Neural crest cell (in vitro differentiated cells): ENCODE results near the gene GAPDHS. TPM values are rescaled to one million over a fixed set of nuclear protein-coding genes. Genes with fewer than 3 reads are reported as not detected.

Experiments
- DNase-seq: peaks from one replicate; pipeline ENCODE4 v3.0.0; 2021; ENCODE audit warnings: low read depth, mixed read lengths, low spot score
- H3K27ac Mint-ChIP-seq: one replicate; pipeline ENCODE4 v1.8.0; 2021; ENCODE audit warnings: mild to moderate bottlenecking, mixed read lengths; ENCODE audit not compliant: unreplicated experiment
- H3K27me3 Mint-ChIP-seq: 2 replicates; pipeline ENCODE4 v1.8.0; 2021; ENCODE audit warnings: low read depth, mild to moderate bottlenecking, mixed read lengths
- H3K36me3 Mint-ChIP-seq: 2 replicates; pipeline ENCODE4 v1.8.0; 2021; ENCODE audit warnings: low read depth, mild to moderate bottlenecking, mixed read lengths
- H3K4me1 Mint-ChIP-seq: 2 replicates; pipeline ENCODE4 v1.8.0; 2021; ENCODE audit warnings: mixed read lengths
- H3K4me3 Mint-ChIP-seq: one replicate; pipeline ENCODE4 v1.8.0; 2021; ENCODE audit warnings: mild to moderate bottlenecking, mixed read lengths
- H3K9me3 Mint-ChIP-seq: 2 replicates; pipeline ENCODE4 v1.8.0; 2021; ENCODE audit warnings: mixed read lengths
- total RNA-seq: library from RNA; stranded (reverse); gene quantifications from 2 replicates; pipeline ENCODE4 v1.2.1, GENCODE V29; 2021
- TF ChIP-seq, protein P1 (sequence below): fragments of 200-600 bp; sonication (generic); conservative IDR thresholded peaks from 2 replicates; pipeline ENCODE4 v1.5.0; 2021; ENCODE audit warnings: antibody characterized with exemption, mild to moderate bottlenecking

GAPDHS gene
- total RNA-seq, 1 donor from 2014 or later = not detected

GRCh38 chr19:35545855-35546381 lies 12.7 kb downstream of the GAPDHS start:
- H3K36me3 Mint-ChIP-seq = peaks cover 5% of the 10 kb centered on the region
- peak overlapping the region; percentile 87 for H3K27ac Mint-ChIP-seq

GRCh38 chr19:35546532-35546931 lies 13.3 kb downstream of the GAPDHS start:
- Mint-ChIP-seq H3K4me3 (peak overlapping the region; percentile 92), H3K9me3 (no peaks in the 10 kb centered on the region), H3K27ac (no peak overlapping the region), H3K27me3 (no peaks in the 10 kb centered on the region), H3K4me1 (peaks cover 29% of the 10 kb centered on the region), H3K36me3 (peaks cover 5% of the 10 kb centered on the region)
- DNase-seq = no peak
- TF ChIP-seq, protein P1, sequence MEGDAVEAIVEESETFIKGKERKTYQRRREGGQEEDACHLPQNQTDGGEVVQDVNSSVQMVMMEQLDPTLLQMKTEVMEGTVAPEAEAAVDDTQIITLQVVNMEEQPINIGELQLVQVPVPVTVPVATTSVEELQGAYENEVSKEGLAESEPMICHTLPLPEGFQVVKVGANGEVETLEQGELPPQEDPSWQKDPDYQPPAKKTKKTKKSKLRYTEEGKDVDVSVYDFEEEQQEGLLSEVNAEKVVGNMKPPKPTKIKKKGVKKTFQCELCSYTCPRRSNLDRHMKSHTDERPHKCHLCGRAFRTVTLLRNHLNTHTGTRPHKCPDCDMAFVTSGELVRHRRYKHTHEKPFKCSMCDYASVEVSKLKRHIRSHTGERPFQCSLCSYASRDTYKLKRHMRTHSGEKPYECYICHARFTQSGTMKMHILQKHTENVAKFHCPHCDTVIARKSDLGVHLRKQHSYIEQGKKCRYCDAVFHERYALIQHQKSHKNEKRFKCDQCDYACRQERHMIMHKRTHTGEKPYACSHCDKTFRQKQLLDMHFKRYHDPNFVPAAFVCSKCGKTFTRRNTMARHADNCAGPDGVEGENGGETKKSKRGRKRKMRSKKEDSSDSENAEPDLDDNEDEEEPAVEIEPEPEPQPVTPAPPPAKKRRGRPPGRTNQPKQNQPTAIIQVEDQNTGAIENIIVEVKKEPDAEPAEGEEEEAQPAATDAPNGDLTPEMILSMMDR = no peak

More at GRCh38 chr19:35545855-35546381, 12.7 kb downstream of the GAPDHS start:
- TF ChIP-seq, protein P1 = no peak
- no peak for DNase-seq
- Mint-ChIP-seq H3K4me3 (peak overlapping the region; percentile 92), H3K4me1 (peaks cover 29% of the 10 kb centered on the region), H3K27me3 (no peaks in the 10 kb centered on the region), H3K9me3 (no peaks in the 10 kb centered on the region)

DNA sequence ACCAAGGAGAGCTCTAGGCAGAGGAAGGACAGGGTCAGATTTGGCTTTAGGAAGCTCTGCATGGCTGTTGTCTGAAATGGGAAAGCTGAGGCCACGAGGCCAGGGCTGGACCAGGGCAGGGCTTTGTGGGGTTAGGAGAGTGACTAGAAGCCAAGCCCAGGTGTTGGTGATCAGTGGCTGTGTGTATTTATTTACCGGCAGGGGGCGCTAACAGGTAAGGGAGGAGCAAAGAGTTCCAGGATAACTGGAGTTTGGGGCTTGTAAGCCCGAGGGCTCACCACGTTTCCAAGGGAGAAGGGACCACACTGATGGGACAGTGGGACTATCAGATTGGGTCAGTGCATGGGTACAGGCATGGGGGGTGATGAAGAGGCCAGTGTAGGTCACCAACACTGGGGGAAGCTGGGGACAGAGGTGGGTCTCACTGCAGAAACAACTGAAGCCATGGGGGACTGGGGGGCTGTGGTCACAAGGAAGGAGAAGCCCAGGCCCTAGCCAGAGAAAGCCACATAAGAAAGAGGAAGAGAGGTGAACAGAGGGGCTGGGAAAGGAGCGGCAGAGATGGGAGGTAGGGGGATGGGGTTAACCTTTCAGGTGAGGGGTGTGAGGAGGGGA lies 16.0 kb downstream of the GAPDHS start:
- Mint-ChIP-seq H3K4me1 (peaks cover 27% of the 10 kb centered on the region), H3K36me3 (peaks cover 2% of the 10 kb centered on the region), H3K4me3 (peak overlapping the region; percentile 90), H3K27me3 (peaks cover 8% of the 10 kb centered on the region), H3K9me3 (no peaks in the 10 kb centered on the region), H3K27ac (peak overlapping the region; percentile 27)
- DNase-seq = peak; percentile 62
- TF ChIP-seq, protein P1 = peak; percentile 78

GRCh38 chr19:35549879-35550523 lies 16.7 kb downstream of the GAPDHS start:
- DNase-seq = no peak
- Mint-ChIP-seq H3K9me3 (no peaks in the 10 kb centered on the region), H3K4me1 (peaks cover 20% of the 10 kb centered on the region), H3K36me3 (no peaks in the 10 kb centered on the region), H3K27ac (no peak overlapping the region), H3K4me3 (peak overlapping the region; percentile 49), H3K27me3 (peaks cover 15% of the 10 kb centered on the region)
- TF ChIP-seq, protein P1 = no peak

- H3K36me3 Mint-ChIP-seq = no peaks in the 10 kb centered on the region
- H3K4me3 Mint-ChIP-seq = peak overlapping the region; percentile 41
- H3K27ac Mint-ChIP-seq = no peak overlapping the region
- no peak for DNase-seq
- no peaks in the 10 kb centered on the region for H3K9me3 Mint-ChIP-seq
- H3K4me1 Mint-ChIP-seq = peaks cover 23% of the 10 kb centered on the region
- TF ChIP-seq, protein P1 = no peak
- peaks cover 24% of the 10 kb centered on the region for H3K27me3 Mint-ChIP-seq
Observed at GRCh38 chr19:35551091-35551810, 18.0 kb downstream of the GAPDHS start.
